IMR-90 (cell line): ENCODE measurements around the gene SLAMF9. TPM values are rescaled to one million over a fixed set of nuclear protein-coding genes. Genes with fewer than 3 reads are reported as not detected.

Source experiments
- ATAC-seq: fragments of 200-7000 bp; cut with Tn5 transposase; 2 replicates; pipeline ENCODE4 v1.9.1; 2020; ENCODE audit warnings: low read depth, mild to moderate bottlenecking, moderate library complexity
- BruUV-seq: library from RNA; stranded (reverse); fragments of 400-500 nt; replicated peaks from 2 replicates; lab custom pipeline; 2021; lab: Mats Ljungman, UMichigan
- CTCF ChIA-PET: fragments of 300-600 bp; formaldehyde crosslinking; extraction: SDS; loops from one replicate; lab custom pipeline; 2021; ENCODE audit warnings: antibody characterized with exemption; lab: Yijun Ruan, JAX
- POLR2A ChIA-PET: fragments of 300-600 bp; sonication (Branson Sonifier 250); formaldehyde crosslinking; loops from one replicate; lab custom pipeline; 2022; ENCODE audit warnings: antibody characterized with exemption; ENCODE audit not compliant: unreplicated experiment; lab: Charles Lee
- DNase-seq: peaks from one replicate; pipeline ENCODE4 v3.0.0; 2013
- H2AFZ ChIP-seq: replicated peaks from 2 replicates; pipeline ENCODE3; 2013; ENCODE audit warnings: low read length, mild to moderate bottlenecking; ENCODE audit not compliant: poor library complexity
- H2AK5ac ChIP-seq: 2 replicates; pipeline ENCODE4 v1.6.1; 2013; ENCODE audit warnings: low read depth, low read length, inconsistent platforms
- H2AK9ac ChIP-seq: replicated peaks from 2 replicates; pipeline ENCODE3; 2013; ENCODE audit warnings: mild to moderate bottlenecking, low read depth, low read length, moderate library complexity; ENCODE audit not compliant: poor library complexity
- H2BK120ac ChIP-seq: 2 replicates; pipeline ENCODE4 v1.6.1; 2013; ENCODE audit warnings: low read depth, low read length, inconsistent platforms
- H2BK15ac ChIP-seq: 3 replicates; pipeline ENCODE4 v1.6.1; 2013; ENCODE audit warnings: low read depth, low read length, inconsistent platforms
- H2BK20ac ChIP-seq: 2 replicates; pipeline ENCODE4 v1.6.1; 2013; ENCODE audit warnings: low read depth, mild to moderate bottlenecking, inconsistent platforms, low read length, moderate library complexity
- H2BK5ac ChIP-seq: 2 replicates; pipeline ENCODE4 v1.6.1; 2013; ENCODE audit warnings: mild to moderate bottlenecking, low read depth, low read length, inconsistent platforms; ENCODE audit not compliant: poor library complexity, severe bottlenecking
- H3K14ac ChIP-seq: replicated peaks from 2 replicates; pipeline ENCODE4 v1.6.1; 2013; ENCODE audit warnings: low read depth, low read length, inconsistent platforms
- H3K18ac ChIP-seq: 2 replicates; pipeline ENCODE4 v1.6.1; 2013; ENCODE audit warnings: low read depth, low read length, control low read depth
- H3K23ac ChIP-seq: 2 replicates; pipeline ENCODE4 v1.6.1; 2013; ENCODE audit warnings: low read depth, low read length, inconsistent platforms
- H3K27ac ChIP-seq: 2 replicates; pipeline ENCODE4 v1.5.1; 2013; ENCODE audit warnings: mild to moderate bottlenecking, control low read depth, low read length; ENCODE audit not compliant: insufficient read depth
- H3K27me3 ChIP-seq: 2 replicates; pipeline ENCODE4 v1.6.1; 2013; ENCODE audit warnings: low read length; ENCODE audit not compliant: control insufficient read depth, insufficient read depth
- H3K36me3 ChIP-seq: 2 replicates; pipeline ENCODE4 v1.6.1; 2013; ENCODE audit warnings: low read length, mixed read lengths; ENCODE audit not compliant: control insufficient read depth, insufficient read depth
- H3K4ac ChIP-seq: 2 replicates; pipeline ENCODE4 v1.6.1; 2013; ENCODE audit warnings: low read depth, low read length, inconsistent platforms
- H3K4me1 ChIP-seq: 2 replicates; pipeline ENCODE4 v1.6.1; 2013; ENCODE audit warnings: low read length, mixed read lengths; ENCODE audit not compliant: control insufficient read depth, insufficient read depth
- H3K4me2 ChIP-seq: 2 replicates; pipeline ENCODE4 v1.6.1; 2013; ENCODE audit warnings: low read depth, mild to moderate bottlenecking, control low read depth, low read length, moderate library complexity
- H3K4me3 ChIP-seq: 2 replicates; pipeline ENCODE4 v1.5.1; 2013; ENCODE audit warnings: low read depth, mild to moderate bottlenecking, control low read depth, low read length, moderate library complexity; ENCODE audit not compliant: insufficient read depth
- H3K56ac ChIP-seq: 2 replicates; pipeline ENCODE4 v1.6.1; 2013; ENCODE audit warnings: low read length, inconsistent platforms; ENCODE audit not compliant: insufficient read depth; ENCODE audit errors: extremely low read depth
- H3K79me1 ChIP-seq, 2 experiments: 2 replicates each; pipeline ENCODE4 v1.6.1; 2013; ENCODE audit warnings: low read length in 2 of 2, inconsistent platforms in 1 of 2, low read depth in 1 of 2
- H3K9ac ChIP-seq: 2 replicates; pipeline ENCODE4 v1.6.1; 2013; ENCODE audit warnings: low read depth, low read length, control low read depth
- H3K9me1 ChIP-seq: 2 replicates; pipeline ENCODE4 v1.6.1; 2013; ENCODE audit warnings: low read length, inconsistent platforms; ENCODE audit not compliant: insufficient read depth
- H3K9me3 ChIP-seq: 2 replicates; pipeline ENCODE4 v1.6.1; 2013; ENCODE audit warnings: low read length; ENCODE audit not compliant: control insufficient read depth, insufficient read depth
- H4K20me1 ChIP-seq: 2 replicates; pipeline ENCODE4 v1.6.1; 2013; ENCODE audit warnings: low read length, inconsistent platforms; ENCODE audit not compliant: insufficient read depth
- H4K5ac ChIP-seq: 2 replicates; pipeline ENCODE4 v1.6.1; 2013; ENCODE audit warnings: mild to moderate bottlenecking, low read depth, low read length, control low read depth
- H4K8ac ChIP-seq, 2 experiments: 2 replicates each; pipeline ENCODE4 v1.6.1; 2013; ENCODE audit warnings: low read depth in 2 of 2, low read length in 2 of 2, control low read depth in 1 of 2, inconsistent platforms in 1 of 2
- H4K91ac ChIP-seq: 2 replicates; pipeline ENCODE4 v1.6.1; 2013; ENCODE audit warnings: low read depth, low read length, inconsistent platforms; ENCODE audit not compliant: insufficient read depth
- FOS ChIP-seq: fragments of 150-350 bp; IDR thresholded peaks from 2 replicates; pipeline ENCODE4 v1.6.1; 2016; ENCODE audit warnings: low read depth, low read length
- MAFK ChIP-seq: IDR thresholded peaks from 2 replicates; pipeline ENCODE4 v1.6.1; 2012; ENCODE audit warnings: low read depth, low read length, improper control_type of control experiment
- POLR2A ChIP-seq: IDR thresholded peaks from 2 replicates; pipeline ENCODE4 v1.6.1; 2012; ENCODE audit warnings: mild to moderate bottlenecking, low read depth, low read length
- RAD21 ChIP-seq: IDR thresholded peaks from 2 replicates; pipeline ENCODE4 v1.6.1; 2012; ENCODE audit warnings: low read length, improper control_type of control experiment
- SMC3 ChIP-seq: fragments of 150-350 bp; IDR thresholded peaks from 2 replicates; pipeline ENCODE4 v1.6.1; 2016; ENCODE audit warnings: low read depth, mild to moderate bottlenecking, antibody characterized with exemption, low read length, moderate library complexity
- WGBS, 2 experiments: methylation state at CpG; one replicate each; pipeline versions ENCODE4 v1.1.5 to v1.1.7; 2013; ENCODE audit warnings: missing lambda C conversion rate in 2 of 2; ENCODE audit not compliant: insufficient read length in 1 of 2; ENCODE audit errors: extremely low coverage in 2 of 2; 5-methylcytosine and 5-hydroxymethylcytosine counted together
- dilution Hi-C: fragments of 300-500 bp; cut with HindIII; formaldehyde crosslinking; loops from one replicate; pipeline ENCODE4 v1.14.3; 2018; ENCODE audit warnings: low sequenced_read_pairs; ENCODE audit not compliant: unreplicated experiment
- in situ Hi-C: fragments of 300-500 bp; cut with MboI; formaldehyde crosslinking; loops from 3 replicates; pipeline ENCODE4 v1.14.3; 2019; ENCODE audit warnings: low sequenced_read_pairs, inconsistent platforms, mixed read lengths
- intact Hi-C: fragments of 100-400 bp; cut with micrococcal nuclease; formaldehyde crosslinking; loops from 2 replicates; pipeline ENCODE4 v1.10.0; 2022
- polyA plus RNA-seq, 3 experiments: library from polyadenylated mRNA; depleted of rRNA; stranded (reverse); fragments of >200 nt; gene quantifications; 2 replicates each; pipeline ENCODE4 v1.2.3, GENCODE V29; 2012; ENCODE audit warnings: low replicate concordance in 1 of 3
- total RNA-seq: library from RNA; depleted of rRNA; stranded (reverse); fragments of >200 nt; gene quantifications from 2 replicates; pipeline ENCODE4 v1.2.3, GENCODE V29; 2012
- TF ChIP-seq, protein P1 (sequence below): fragments of 150-350 bp; IDR thresholded peaks from 2 replicates; pipeline ENCODE4 v1.6.1; 2017; ENCODE audit warnings: mild to moderate bottlenecking, antibody characterized with exemption, low read length, low read depth
- TF ChIP-seq, protein P2 (sequence below): fragments of 150-350 bp; IDR thresholded peaks from 2 replicates; pipeline ENCODE4 v1.6.1; 2016; ENCODE audit warnings: low read depth, mild to moderate bottlenecking, low read length, moderate library complexity, borderline replicate concordance

SLAMF9 gene
- total and polyA plus RNA-seq, 2 of the 4 experiments (the other 2 are of a cell fraction) = 0.18 to 0.67 TPM

DNA sequence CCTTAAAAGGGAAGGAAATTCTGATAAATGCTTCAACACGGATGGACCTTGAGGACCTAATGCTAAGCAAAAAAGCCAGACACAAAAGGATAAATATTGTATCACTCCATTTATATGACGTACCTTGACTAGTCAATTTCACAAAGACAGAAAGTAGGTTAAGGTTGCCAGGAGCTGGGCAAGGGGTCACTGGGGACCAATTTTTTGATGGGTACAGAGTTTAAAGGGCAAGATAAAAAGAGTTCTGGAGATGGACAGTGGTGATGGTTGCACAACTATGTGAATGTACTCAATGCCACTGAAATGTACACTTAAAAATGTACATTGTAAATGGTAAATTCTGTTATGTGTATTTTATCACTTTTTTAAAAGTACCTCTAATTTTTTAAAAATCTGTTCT, 32.1 kb upstream of the SLAMF9 start:
- Histone ChIP-seq H3K18ac (no peak overlapping the region), H3K9me1 (no peaks in the 10 kb centered on the region), H3K4me3 (no peak overlapping the region), H2BK5ac (no peak overlapping the region), H3K4me2 (no peak overlapping the region), H2AK5ac (no peak overlapping the region), H2BK20ac (no peak overlapping the region), H3K27me3 (peaks cover 22% of the 10 kb centered on the region), H3K79me1 (no peaks in the 10 kb centered on the region), H2AK9ac (no peak overlapping the region), H2BK120ac (no peak overlapping the region), H3K27ac (no peak overlapping the region), H2BK15ac (no peak overlapping the region), H3K56ac (no peak overlapping the region), H3K4me1 (no peaks in the 10 kb centered on the region), H4K91ac (no peak overlapping the region), H3K23ac (no peak overlapping the region), H2AFZ (no peak overlapping the region), H3K36me3 (no peaks in the 10 kb centered on the region; the same call in 1 of the 2 replicates), H4K5ac (no peak overlapping the region), H4K8ac (no peak overlapping the region), H3K4ac (no peak overlapping the region), H3K14ac (no peak overlapping the region), H3K9me3 (no peaks in the 10 kb centered on the region), H4K20me1 (no peaks in the 10 kb centered on the region), H3K9ac (no peak overlapping the region)
- intact Hi-C loops = no loop called here
- ChIA-PET CTCF (interaction anchor here (0.7 kb wide), 1 partner anchor 21 kb away, joined by 3 read pairs; no protein-coding TSS in a partner anchor), POLR2A (no interaction called here)
- TF ChIP-seq MAFK (no peak), FOS (no peak), RAD21 (no peak), SMC3 (no peak), POLR2A (no peak)
- TF ChIP-seq, protein P1, sequence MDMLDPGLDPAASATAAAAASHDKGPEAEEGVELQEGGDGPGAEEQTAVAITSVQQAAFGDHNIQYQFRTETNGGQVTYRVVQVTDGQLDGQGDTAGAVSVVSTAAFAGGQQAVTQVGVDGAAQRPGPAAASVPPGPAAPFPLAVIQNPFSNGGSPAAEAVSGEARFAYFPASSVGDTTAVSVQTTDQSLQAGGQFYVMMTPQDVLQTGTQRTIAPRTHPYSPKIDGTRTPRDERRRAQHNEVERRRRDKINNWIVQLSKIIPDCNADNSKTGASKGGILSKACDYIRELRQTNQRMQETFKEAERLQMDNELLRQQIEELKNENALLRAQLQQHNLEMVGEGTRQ = no peak
- TF ChIP-seq, protein P2, sequence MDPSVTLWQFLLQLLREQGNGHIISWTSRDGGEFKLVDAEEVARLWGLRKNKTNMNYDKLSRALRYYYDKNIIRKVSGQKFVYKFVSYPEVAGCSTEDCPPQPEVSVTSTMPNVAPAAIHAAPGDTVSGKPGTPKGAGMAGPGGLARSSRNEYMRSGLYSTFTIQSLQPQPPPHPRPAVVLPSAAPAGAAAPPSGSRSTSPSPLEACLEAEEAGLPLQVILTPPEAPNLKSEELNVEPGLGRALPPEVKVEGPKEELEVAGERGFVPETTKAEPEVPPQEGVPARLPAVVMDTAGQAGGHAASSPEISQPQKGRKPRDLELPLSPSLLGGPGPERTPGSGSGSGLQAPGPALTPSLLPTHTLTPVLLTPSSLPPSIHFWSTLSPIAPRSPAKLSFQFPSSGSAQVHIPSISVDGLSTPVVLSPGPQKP = no peak
- dilution Hi-C loops = no loop called here
- WGBS, 2 experiments = no CpG with 5 or more reads among the region's 2 CpGs
- no peak for DNase-seq
- in situ Hi-C loops = no loop called here
- no TSS peak for BruUV-seq
- ATAC-seq = no peak
